HL-60 (cell line): ENCODE results near the gene BAG3.

Experiments used
- DNase-seq, 2 experiments: peaks; one replicate each; pipeline ENCODE4 v3.0.0-alpha.2; 2010 to 2020; ENCODE audit warnings: low read depth in 1 of 2, low spot score in 1 of 2
- H3K27ac ChIP-seq: fragments of 250-450 bp; sonication (Bioruptor Pico); replicated peaks from 2 replicates; pipeline ENCODE4 v1.5.1; 2020; ENCODE audit warnings: mild to moderate bottlenecking, moderate library complexity
- H3K27me3 ChIP-seq: fragments of 250-450 bp; sonication (Bioruptor Pico); 2 replicates; pipeline ENCODE4 v1.5.1; 2021; ENCODE audit warnings: mild to moderate bottlenecking, moderate library complexity; ENCODE audit not compliant: insufficient read depth, poor library complexity, severe bottlenecking
- H3K4me3 ChIP-seq: replicated peaks from 2 replicates; pipeline ENCODE4 v1.5.1; 2011; ENCODE audit warnings: mild to moderate bottlenecking, control low read depth, low read length; ENCODE audit not compliant: insufficient read depth
- CTCF ChIP-seq: IDR thresholded peaks from one replicate; pipeline ENCODE4 v1.5.1; 2011; ENCODE audit warnings: low read length, control low read depth, inconsistent platforms; ENCODE audit not compliant: insufficient read depth
- GABPA ChIP-seq: IDR thresholded peaks from 2 replicates; pipeline ENCODE4 v1.6.1; 2012; ENCODE audit warnings: low read depth
- POLR2AphosphoS5 ChIP-seq: IDR thresholded peaks from 2 replicates; pipeline ENCODE4 v1.6.1; 2012; ENCODE audit warnings: low read depth
- REST ChIP-seq: IDR thresholded peaks from 2 replicates; pipeline ENCODE4 v1.6.1; 2012; ENCODE audit warnings: low read depth; ENCODE audit not compliant: insufficient replicate concordance
- SPI1 ChIP-seq: IDR thresholded peaks from 2 replicates; pipeline ENCODE4 v1.6.1; 2012; ENCODE audit warnings: low read depth, mild to moderate bottlenecking, borderline replicate concordance

The BAG3 gene

GRCh38 chr10:119638982-119639381 lies 12.2 kb upstream of the BAG3 start:
- TF ChIP-seq GABPA, result no peak
- TF ChIP-seq POLR2AphosphoS5, result no peak
- TF ChIP-seq CTCF, result no peak
- no peak for TF ChIP-seq SPI1
- no peak for TF ChIP-seq REST
- DNase-seq, result no peak

GRCh38 chr10:119640384-119640783 lies 10.8 kb upstream of the BAG3 start:
- no peak for DNase-seq
- Histone ChIP-seq H3K27me3 (no peaks in the 10 kb centered on the region), H3K4me3 (no peak overlapping the region), H3K27ac (no peak overlapping the region)
- TF ChIP-seq SPI1 (no peak), POLR2AphosphoS5 (no peak), REST (no peak), GABPA (no peak)

More at GRCh38 chr10:119638982-119639381, 12.2 kb upstream of the BAG3 start:
- no peak overlapping the region for H3K4me3 ChIP-seq
- H3K27me3 ChIP-seq, result no peaks in the 10 kb centered on the region
- H3K27ac ChIP-seq, result no peak overlapping the region

- no peak for DNase-seq
- no peak overlapping the region for H3K27ac ChIP-seq
- no peak overlapping the region for H3K4me3 ChIP-seq
- H3K27me3 ChIP-seq, result no peaks in the 10 kb centered on the region
- TF ChIP-seq SPI1 (no peak), POLR2AphosphoS5 (no peak)
Observed at GRCh38 chr10:119640875-119641526, 10.2 kb upstream of the BAG3 start.

- no peaks in the 10 kb centered on the region for H3K27me3 ChIP-seq
- no peak for DNase-seq
- no peak overlapping the region for H3K4me3 ChIP-seq
- no peak overlapping the region for H3K27ac ChIP-seq
- TF ChIP-seq REST (no peak), POLR2AphosphoS5 (no peak), CTCF (no peak), SPI1 (no peak), GABPA (no peak)
Observed at GRCh38 chr10:119642556-119643111, 8.5 kb upstream of the BAG3 start.
